Measurements from ENCODE around the gene CA12.
"Not testable (repeated sequence)": the region's sequence is repeated elsewhere in the genome, so short reads cannot be mapped to it uniquely, and the experiment has no call there.

The CA12 gene

DNA sequence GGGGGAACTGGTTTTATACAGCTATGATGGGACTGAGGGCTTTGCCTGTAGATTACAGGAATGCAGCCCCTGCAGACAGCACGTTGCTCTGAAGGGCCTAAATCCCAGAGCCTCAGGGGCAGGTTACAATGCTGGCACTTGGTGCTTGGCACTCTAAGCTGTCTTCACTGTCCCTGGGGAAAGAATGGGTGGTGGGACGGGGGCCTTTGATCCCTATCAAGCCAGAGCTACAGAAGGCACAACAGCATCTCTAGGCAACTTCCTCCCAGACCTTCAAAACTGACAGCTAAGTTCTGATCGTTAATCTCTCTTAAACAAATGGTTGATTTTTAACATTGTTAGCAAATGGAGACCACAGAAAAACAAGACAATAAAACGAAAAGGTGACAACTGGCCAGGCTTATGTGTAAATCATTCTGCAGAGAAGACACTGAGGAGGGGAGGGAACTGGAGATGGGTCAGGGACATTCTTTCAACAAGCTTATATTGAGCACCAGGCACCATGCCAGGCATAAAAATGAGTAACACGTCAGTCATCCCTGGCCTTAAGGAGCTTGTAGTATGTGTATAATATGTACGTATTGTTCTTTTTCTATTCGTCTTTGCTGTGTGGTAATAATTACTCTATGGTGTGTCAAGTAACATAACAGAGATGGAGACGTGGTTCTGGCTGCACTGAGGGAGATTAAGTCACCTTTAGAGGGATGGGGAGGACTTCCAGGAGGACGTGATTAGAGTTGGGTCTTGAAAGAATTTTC lies 49.1 kb downstream of the CA12 start:
- DNase-seq = no peak

GRCh38 chr15:63331456-63331855 lies 50.2 kb downstream of the CA12 start:
- DNase-seq = no peak

DNA sequence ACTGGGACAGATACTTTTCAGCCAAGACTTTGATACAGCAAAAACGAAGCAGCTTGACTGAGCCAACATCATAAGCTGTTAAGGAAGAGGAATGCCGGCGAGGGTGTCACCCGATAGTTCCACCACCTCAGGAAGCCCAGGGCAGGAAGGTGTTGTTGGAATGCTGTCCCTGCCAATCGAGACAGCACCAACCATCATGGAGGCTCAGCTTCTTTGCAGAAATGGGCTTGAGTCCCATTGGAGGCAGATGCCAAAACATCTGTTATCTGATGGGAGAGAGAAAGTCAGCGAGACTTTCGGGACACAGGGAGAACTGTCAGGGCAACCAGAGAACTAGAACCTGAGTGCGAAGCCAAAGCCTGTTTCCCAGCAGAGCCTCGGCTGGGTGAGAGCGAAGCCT lies 50.7 kb downstream of the CA12 start:
- no peak for DNase-seq

- DNase-seq = no peak
Observed at GRCh38 chr15:63329567-63330350, 51.9 kb downstream of the CA12 start.

DNA sequence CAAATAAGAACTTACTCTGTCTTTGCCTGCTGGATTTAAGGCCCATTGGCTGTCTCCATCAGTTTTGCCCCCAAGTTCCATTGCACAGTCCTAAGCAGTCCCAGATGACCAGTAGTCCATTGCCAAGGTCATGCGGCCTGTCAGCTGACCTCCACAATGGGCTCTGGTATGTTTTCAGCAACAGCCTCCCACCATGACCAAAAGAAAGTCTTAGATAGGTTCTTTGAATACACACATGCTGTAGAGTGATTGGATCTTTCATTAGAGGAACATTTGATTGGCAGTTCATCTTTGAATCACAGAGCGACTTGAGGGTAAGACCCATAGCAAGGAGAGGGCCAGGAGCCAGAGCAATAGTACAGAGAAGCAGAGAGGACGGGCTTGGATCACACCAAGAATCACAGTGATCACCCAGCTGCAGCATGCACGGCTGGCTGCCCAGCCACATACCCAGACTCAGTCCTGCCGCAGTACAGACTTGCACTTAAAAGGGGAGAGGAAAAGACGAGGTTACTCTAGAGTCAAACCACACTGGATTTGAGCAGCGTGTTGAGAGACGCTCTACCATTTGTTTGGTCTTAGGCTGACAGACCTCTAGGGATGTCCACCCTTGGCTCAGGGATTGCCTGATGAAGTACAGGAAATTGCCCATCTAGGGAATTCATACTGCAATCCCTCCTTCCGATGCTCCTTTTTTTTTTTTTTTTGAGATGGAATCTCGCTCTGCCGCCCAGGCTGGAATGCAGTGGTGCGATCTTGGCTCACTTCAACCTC lies 53.8 kb downstream of the CA12 start:
- no peak for DNase-seq

DNA sequence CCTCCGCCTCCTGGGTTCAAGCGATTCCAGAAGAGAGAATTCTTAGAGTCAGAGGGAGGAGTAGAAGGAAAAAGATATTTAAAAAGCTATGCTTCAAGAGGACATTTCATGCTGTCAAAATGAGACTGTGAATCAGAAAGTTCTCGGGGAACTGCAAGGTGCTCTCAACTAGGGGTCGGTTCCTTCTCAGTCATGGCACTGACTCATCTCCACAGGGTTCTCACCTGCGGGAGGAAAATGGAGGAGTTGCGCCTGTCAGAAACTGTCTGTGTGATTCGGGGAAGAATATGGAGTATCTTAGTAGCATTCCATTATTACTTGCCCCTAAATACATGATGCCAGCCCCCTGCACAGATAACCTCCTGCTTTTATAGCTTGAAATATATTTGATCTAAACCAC lies 56.9 kb downstream of the CA12 start:
- no peak for DNase-seq

DNA sequence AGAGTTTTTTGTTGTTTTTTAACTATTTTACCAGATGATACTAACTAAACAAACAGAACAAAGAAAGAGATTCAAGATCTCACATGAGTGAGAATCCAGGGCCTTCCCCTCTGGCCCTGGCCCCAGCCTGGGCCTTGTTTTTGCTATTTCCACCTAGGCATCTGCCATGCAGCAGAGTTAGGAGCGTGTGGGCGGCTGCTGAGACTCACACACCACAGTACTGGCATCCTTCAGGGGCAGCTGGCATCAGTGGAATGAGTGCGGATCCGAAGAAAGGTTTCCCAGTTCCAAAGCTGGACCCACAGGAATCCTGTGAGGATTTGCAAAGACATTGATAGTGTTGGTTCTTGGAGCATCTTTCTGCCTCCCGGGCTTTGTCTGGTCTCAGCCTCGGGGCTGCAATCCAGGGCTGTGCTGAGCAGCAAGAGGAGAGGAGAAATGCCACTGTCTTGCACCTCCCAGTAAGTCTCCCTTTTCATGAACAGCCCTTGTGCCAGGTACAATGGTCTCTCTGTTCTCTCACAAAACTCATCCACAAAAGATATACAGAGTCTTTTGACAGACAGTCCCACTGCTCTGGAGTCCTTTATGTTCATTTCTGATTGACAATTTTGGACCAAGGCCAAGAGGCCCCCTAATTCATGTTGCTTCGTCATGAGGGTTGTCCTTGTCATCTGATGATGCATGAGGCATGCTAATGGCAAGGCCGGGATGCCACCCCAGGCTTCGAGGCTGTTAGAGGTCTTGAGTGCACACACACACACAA lies 57.7 kb downstream of the CA12 start:
- no peak for DNase-seq

DNA sequence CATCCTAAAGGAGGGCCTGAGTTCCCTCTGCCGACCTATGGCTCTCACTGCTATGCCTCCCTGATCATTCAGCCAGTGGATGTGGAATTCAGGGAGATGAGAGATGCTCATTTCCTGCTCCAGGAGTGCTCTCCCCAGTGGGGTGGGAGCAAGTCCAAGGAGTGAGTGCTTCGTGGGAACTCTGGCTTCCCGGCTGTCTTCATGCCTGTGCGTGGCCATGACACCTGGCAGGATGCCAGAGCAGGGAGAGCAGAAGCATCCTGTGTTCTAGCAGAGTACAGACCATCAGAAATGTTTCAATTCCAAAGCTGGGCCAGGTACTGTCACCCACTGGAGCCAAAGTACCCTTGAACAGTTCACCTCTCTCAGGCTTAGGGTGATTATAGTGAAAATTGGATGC lies 59.1 kb downstream of the CA12 start:
- no peak for DNase-seq

- no peak for DNase-seq
Observed at GRCh38 chr15:63321462-63321861, 60.2 kb downstream of the CA12 start.

DNA sequence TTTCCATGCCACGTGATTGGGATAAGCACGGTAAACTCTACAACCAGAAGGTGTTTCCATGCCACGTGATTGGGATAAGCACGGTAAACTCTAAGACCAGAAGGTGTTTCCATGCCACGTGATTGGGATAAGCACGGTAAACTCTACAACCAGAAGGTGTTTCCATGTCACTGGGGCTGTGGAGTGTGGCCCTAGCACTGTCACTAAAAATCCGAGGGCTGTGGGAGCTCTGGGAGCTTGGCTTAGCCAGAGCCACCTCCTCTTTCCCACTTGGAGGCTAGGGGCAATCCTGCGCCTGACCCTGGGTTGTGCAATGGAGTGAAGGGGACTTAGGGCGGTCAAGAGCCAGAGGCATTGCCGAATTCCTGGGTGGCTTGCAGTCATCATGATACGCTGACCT lies 60.7 kb downstream of the CA12 start:
- not testable (repeated sequence) for DNase-seq

DNA sequence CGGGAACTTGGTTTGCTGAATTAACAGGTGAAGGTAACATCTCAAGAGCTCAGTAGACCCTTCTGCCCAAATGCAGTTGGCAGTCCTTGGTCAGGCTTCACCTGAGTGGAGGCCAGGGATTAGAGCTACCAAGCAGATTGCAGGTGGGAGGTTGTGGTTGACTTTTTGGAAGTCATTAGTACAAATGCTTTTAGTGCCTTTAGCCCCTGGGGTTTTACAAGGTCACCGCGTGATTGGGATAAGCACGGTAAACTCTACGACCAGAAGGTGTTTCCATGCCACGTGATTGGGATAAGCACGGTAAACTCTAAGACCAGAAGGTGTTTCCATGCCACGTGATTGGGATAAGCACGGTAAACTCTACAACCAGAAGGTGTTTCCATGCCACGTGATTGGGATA lies 61.2 kb downstream of the CA12 start:
- DNase-seq = not testable (repeated sequence)

GRCh38 chr15:63319065-63319464 lies 62.6 kb downstream of the CA12 start:
- no peak for DNase-seq

GRCh38 chr15:63318344-63318743 lies 63.3 kb downstream of the CA12 start:
- DNase-seq = no peak

DNA sequence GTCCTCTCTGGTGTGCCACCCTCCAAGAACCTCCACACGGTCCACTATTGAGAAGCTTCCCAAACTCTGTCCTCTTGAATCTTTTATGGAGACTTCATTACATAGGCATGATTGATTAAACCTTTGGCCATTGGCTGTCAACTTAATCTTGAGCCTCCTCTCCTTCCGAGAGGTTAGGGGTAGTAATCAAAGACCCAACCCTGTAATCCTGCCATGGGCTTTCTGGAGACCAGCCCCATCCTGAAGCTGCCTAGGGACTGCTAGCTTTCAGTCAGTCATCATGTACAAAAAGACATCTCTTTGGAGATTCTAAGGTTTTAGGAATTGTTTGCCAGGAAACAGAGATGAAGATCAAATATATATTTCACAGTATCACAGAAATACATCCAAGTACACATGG lies 67.2 kb downstream of the CA12 start:
- no peak for DNase-seq

- no peak for DNase-seq
Observed at GRCh38 chr15:63313825-63314224, 67.8 kb downstream of the CA12 start.

GRCh38 chr15:63312286-63312685 lies 69.4 kb downstream of the CA12 start:
- DNase-seq = no peak

DNA sequence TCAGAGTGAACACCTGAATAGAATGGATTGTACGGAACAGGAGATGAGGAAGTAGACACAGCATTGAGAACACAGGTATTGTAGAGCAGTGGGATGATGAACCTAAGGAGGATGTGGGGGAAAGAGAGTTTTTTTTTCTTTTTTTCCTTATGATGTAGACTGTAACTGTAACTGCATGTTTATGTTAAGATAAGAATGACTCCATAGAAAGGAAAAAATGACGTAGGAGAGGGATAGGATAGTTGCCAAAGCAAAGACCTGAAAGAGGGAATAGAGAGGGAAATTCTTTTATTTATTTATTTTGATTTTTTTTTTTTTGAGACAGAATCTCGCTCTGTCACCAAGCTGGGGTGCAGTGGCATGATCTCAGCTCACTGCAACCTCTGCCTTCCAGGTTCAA lies 71.0 kb downstream of the CA12 start:
- DNase-seq = no peak

- DNase-seq = no peak
Observed at GRCh38 chr15:63308947-63309346, 72.7 kb downstream of the CA12 start.

- no peak for DNase-seq
Observed at GRCh38 chr15:63308491-63308890, 73.2 kb downstream of the CA12 start.

DNA sequence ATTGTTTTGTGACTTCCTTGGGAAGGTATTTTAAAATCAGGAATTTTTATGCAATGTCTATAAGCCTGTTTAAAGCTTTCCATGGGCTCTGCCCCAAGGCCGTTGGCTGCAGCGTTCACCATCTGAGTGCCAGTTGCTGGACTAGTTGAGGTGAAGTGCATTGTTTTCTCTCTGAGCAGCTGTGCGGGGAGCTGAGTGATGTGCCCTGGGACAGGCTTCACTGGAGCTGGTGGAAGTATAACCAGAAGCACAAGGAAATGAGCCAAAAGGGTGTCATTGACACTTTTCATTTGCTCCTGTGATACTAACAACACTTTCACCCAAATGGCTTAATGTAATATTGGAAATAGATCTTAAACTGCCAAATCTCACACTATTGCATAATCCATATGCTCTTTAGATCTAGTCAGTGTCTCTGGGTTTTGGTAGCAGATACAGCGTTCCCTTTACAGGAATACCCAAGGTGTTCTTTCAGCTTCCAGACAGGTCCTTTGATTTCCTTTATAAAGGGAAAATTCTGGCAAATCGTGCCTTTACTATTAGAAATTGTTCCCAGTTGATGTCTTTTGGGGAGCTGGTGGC lies 75.1 kb downstream of the CA12 start:
- no peak for DNase-seq

- DNase-seq = no peak
Observed at GRCh38 chr15:63305260-63305659, 76.4 kb downstream of the CA12 start.

GRCh38 chr15:63301088-63301487 lies 80.6 kb downstream of the CA12 start:
- DNase-seq = no peak
